Suprapubic skin (tissue), 4 donors: ENCODE measurements around the gene SORT1. TPM values are rescaled to one million over a fixed set of nuclear protein-coding genes. Genes with fewer than 3 reads are reported as not detected.
A peak's percentile ranks its signal among the peaks of the same experiment; 100 is the strongest.

Experiments used
- DNase-seq, 2 donors: peaks; one replicate each; pipeline ENCODE4 v3.0.0-alpha.2; 2019; ENCODE audit warnings: low spot score in 2 of 2
- H3K27ac ChIP-seq: fragments of 200-600 bp; sonication (generic); one replicate; pipeline ENCODE4 v1.5.1; 2019
- H3K27me3 ChIP-seq: fragments of 200-600 bp; sonication (generic); one replicate; pipeline ENCODE4 v1.5.1; 2019
- H3K36me3 ChIP-seq: fragments of 200-600 bp; sonication (generic); one replicate; pipeline ENCODE4 v1.5.1; 2019
- H3K4me1 ChIP-seq: fragments of 200-600 bp; sonication (generic); one replicate; pipeline ENCODE4 v1.5.1; 2019
- H3K4me3 ChIP-seq: fragments of 200-600 bp; sonication (generic); one replicate; pipeline ENCODE4 v1.5.1; 2019; ENCODE audit warnings: mild to moderate bottlenecking
- H3K9me3 ChIP-seq: fragments of 200-600 bp; sonication (generic); one replicate; pipeline ENCODE4 v1.5.1; 2019
- EP300 ChIP-seq: sonication (generic); formaldehyde crosslinking; IDR thresholded peaks from one replicate; pipeline ENCODE4 v1.6.1; 2017; ENCODE audit warnings: antibody characterized with exemption
- POLR2A ChIP-seq, 2 donors: fragments of 450-650 bp; IDR thresholded peaks; one replicate each; pipeline ENCODE4 v1.6.1; 2017; ENCODE audit warnings: antibody characterized with exemption in 2 of 2, mild to moderate bottlenecking in 2 of 2, moderate library complexity in 2 of 2
- POLR2AphosphoS5 ChIP-seq, 3 donors: sonication (generic); formaldehyde crosslinking; IDR thresholded peaks; one replicate each; pipeline ENCODE4 v1.6.1; 2017; ENCODE audit warnings: antibody characterized with exemption in 3 of 3
- WGBS: methylation state at CpG from one replicate; pipeline ENCODE4 v1.1.5; 2018; 5-methylcytosine and 5-hydroxymethylcytosine counted together
- total RNA-seq, 4 donors: library from RNA; depleted of rRNA; stranded (reverse); fragments of >200 nt; gene quantifications; one replicate each; pipeline ENCODE4 v1.1.0, GENCODE V29; 2016
- TF ChIP-seq, protein P1 (sequence below), 2 donors: fragments of 200-600 bp in 1 of 2; fragments of 450-650 bp in 1 of 2; sonication (generic) in 1 of 2; IDR thresholded peaks; one replicate each; pipeline ENCODE4 v1.5.1; 2016 to 2019; ENCODE audit warnings: antibody characterized with exemption in 2 of 2, mild to moderate bottlenecking in 1 of 2, moderate library complexity in 1 of 2

SORT1 gene
- total RNA-seq, 4 donors from 2014 or later: 27.8 to 52.7 (median 34.5) TPM

DNA sequence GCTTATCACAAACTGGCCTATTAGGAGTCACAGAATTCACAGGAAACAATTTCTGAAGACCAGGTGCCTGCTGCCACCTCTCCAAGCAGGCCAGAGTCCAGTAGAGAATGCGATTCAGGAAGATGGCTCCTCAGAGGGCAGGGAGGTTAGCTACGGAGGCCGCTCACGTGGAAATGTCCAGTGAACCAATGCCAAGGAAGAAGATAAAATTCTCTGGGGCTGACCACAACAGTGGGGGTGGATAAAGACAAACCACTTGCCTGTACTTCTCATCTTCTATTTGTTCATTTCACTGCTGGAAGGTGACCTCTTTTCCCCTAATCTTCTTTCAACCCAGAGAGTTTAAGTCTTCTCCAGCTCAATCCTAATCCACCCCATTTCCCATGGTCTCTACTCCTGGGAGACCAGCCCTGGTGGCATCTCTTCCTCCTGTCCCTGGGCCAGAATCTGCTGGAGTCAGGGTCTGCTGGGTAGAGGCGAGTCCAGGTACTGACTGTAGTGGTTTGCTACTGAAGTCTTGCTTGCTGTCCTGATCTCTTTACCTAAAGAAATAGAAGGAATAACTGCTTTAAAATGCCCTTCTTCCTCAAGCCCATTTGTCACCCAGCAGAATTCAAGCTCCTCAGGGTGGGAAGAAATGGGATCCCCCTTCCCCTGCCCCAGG lies 118.0 kb downstream of the SORT1 start:
- peaks cover 55% of the 10 kb centered on the region for H3K4me1 ChIP-seq

DNA sequence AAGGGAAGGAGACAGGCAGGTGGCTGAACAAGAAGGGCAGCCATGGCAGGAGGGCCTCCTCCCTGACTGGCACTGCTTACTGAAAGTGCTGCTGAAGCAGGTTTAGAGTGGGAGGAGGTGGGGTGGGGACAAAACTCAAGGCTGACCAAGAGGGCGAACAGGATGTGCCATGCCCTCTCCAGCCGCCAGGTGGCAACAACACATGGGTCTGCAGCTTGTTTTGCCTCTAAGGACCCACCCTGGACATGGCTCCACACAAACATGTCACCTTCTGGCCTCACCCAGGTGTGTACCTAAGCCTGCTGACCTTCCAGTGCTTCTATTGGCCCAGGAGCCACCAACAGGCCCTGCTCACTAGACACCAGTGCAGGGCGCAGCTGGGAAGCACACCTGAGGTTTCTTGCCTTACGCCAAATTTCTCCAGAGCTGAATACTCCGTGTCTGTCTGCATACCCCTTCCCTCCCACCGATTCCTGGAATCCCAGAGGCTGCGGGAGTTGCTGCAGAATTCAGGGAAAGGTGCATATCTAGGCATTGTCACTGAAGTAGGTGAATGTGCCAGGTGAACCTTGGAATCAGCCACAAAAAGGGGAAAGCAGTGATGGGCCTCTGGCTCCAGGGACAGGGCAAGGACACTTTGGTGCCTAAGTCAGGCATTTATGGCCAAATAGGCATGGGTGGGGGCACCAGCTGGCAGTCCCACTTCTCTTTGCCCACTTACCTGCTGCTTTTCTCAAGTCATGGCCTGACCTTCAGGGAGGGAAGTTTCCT lies 120.1 kb downstream of the SORT1 start:
- peak; percentile 80 to 86 for DNase-seq
- Histone ChIP-seq H3K4me1 (peaks cover 66% of the 10 kb centered on the region), H3K27me3 (no peaks in the 10 kb centered on the region), H3K4me3 (no peak overlapping the region), H3K36me3 (peaks cover 9% of the 10 kb centered on the region), H3K27ac (peak overlapping the region; percentile 46), H3K9me3 (no peaks in the 10 kb centered on the region)
- TF ChIP-seq POLR2AphosphoS5 (IDR thresholded peaks at IDR 0.05) (no peak), EP300 (no peak), POLR2A (IDR thresholded peaks at IDR 0.05) (no peak)
- TF ChIP-seq, protein P1, sequence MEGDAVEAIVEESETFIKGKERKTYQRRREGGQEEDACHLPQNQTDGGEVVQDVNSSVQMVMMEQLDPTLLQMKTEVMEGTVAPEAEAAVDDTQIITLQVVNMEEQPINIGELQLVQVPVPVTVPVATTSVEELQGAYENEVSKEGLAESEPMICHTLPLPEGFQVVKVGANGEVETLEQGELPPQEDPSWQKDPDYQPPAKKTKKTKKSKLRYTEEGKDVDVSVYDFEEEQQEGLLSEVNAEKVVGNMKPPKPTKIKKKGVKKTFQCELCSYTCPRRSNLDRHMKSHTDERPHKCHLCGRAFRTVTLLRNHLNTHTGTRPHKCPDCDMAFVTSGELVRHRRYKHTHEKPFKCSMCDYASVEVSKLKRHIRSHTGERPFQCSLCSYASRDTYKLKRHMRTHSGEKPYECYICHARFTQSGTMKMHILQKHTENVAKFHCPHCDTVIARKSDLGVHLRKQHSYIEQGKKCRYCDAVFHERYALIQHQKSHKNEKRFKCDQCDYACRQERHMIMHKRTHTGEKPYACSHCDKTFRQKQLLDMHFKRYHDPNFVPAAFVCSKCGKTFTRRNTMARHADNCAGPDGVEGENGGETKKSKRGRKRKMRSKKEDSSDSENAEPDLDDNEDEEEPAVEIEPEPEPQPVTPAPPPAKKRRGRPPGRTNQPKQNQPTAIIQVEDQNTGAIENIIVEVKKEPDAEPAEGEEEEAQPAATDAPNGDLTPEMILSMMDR (IDR thresholded peaks at IDR 0.05): peak; percentile 62 to 78
- WGBS: 65% methylated on average over 7 of the region's 7 CpGs

More for the DNA sequence above, 118.0 kb downstream of the SORT1 start:
- TF ChIP-seq, protein P1 (IDR thresholded peaks at IDR 0.05): no peak
- TF ChIP-seq EP300: no peak
- TF ChIP-seq POLR2AphosphoS5 (IDR thresholded peaks at IDR 0.05): no peak
- no peak for TF ChIP-seq POLR2A (IDR thresholded peaks at IDR 0.05)
- Histone ChIP-seq H3K9me3 (no peaks in the 10 kb centered on the region), H3K27ac (no peak overlapping the region), H3K4me3 (no peak overlapping the region), H3K27me3 (no peaks in the 10 kb centered on the region), H3K36me3 (peaks cover 3% of the 10 kb centered on the region)
- WGBS: 87% methylated on average over 5 of the region's 5 CpGs
- peak in 1 of 2 donors; percentile 64 for DNase-seq

DNA sequence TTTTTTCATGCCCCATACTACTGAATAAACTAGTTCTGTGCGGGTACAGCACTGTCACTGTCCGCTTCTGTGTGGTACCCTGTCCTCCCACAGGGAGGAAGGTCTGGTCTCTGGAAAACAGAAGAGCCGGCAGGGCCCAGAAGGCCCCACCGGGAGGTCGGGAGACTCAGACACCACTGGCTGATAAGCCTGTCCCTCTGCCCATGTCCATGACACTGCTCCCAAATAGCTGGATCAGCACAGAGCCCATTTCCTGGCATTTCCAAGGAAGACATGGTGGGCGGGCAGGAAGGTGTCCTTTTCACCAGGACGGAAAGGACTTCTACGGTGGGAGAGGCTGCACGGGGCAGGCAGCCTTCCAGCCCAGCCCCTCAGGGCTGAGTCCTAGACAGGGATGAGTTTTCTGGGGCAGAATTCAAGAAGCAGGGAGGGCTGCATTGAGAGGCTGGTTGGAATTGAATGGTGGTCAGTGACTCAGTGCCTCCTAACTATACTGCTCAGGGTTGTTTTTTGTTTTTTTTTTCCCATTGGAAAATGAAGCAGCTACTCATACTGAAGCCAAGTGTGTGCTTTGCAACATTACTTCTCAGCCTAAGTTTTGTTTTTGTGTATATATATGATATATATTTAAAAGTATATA lies 121.9 kb downstream of the SORT1 start:
- TF ChIP-seq POLR2A (IDR thresholded peaks at IDR 0.05) (no peak), POLR2AphosphoS5 (IDR thresholded peaks at IDR 0.05) (no peak), EP300 (no peak)
- WGBS: 61% methylated on average over 9 of the region's 9 CpGs
- no peaks in the 10 kb centered on the region for H3K9me3 ChIP-seq
- peak in 1 of 2 donors; percentile 73 for DNase-seq
- peak overlapping the region; percentile 46 for H3K27ac ChIP-seq
- H3K4me3 ChIP-seq: no peak overlapping the region
- peaks cover 20% of the 10 kb centered on the region for H3K36me3 ChIP-seq
- no peaks in the 10 kb centered on the region for H3K27me3 ChIP-seq
- H3K4me1 ChIP-seq: peaks cover 56% of the 10 kb centered on the region

DNA sequence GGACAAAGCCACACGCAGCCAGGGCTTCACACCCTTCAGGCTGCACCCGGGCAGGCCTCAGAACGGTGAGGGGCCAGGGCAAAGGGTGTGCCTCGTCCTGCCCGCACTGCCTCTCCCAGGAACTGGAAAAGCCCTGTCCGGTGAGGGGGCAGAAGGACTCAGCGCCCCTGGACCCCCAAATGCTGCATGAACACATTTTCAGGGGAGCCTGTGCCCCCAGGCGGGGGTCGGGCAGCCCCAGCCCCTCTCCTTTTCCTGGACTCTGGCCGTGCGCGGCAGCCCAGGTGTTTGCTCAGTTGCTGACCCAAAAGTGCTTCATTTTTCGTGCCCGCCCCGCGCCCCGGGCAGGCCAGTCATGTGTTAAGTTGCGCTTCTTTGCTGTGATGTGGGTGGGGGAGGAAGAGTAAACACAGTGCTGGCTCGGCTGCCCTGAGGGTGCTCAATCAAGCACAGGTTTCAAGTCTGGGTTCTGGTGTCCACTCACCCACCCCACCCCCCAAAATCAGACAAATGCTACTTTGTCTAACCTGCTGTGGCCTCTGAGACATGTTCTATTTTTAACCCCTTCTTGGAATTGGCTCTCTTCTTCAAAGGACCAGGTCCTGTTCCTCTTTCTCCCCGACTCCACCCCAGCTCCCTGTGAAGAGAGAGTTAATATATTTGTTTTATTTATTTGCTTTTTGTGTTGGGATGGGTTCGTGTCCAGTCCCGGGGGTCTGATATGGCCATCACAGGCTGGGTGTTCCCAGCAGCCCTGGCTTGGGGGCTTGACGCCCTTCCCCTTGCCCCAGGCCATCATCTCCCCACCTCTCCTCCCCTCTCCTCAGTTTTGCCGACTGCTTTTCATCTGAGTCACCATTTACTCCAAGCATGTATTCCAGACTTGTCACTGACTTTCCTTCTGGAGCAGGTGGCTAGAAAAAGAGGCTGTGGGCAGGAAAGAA lies 122.9 kb downstream of the SORT1 start:
- 46% methylated on average over 24 of the region's 24 CpGs for WGBS

More for the DNA sequence above, 122.9 kb downstream of the SORT1 start:
- Histone ChIP-seq H3K9me3 (no peaks in the 10 kb centered on the region), H3K27me3 (no peaks in the 10 kb centered on the region), H3K4me1 (peaks cover 56% of the 10 kb centered on the region), H3K27ac (peak overlapping the region; percentile 86), H3K4me3 (peak overlapping the region; percentile 19), H3K36me3 (peaks cover 25% of the 10 kb centered on the region)
- TF ChIP-seq POLR2A (IDR thresholded peaks at IDR 0.05) (no peak), EP300 (no peak), POLR2AphosphoS5 (IDR thresholded peaks at IDR 0.05) (no peak)
- TF ChIP-seq, protein P1 (IDR thresholded peaks at IDR 0.05): no peak
- DNase-seq: peak; percentile 72 to 82
